PC-9 (cell line): ENCODE measurements around the gene NEUROG1.

Experiments
- EZH2 ChIP-seq: fragments of 200-600 bp; sonication (generic); IDR thresholded peaks from 2 replicates; pipeline ENCODE4 v1.8.0; 2017; ENCODE audit warnings: antibody characterized with exemption, low read depth
- TF ChIP-seq, protein P1 (sequence below): fragments of 200-600 bp; sonication (generic); conservative IDR thresholded peaks from 2 replicates; pipeline ENCODE4 v1.6.1; 2017; ENCODE audit warnings: mixed run types, antibody characterized with exemption, mild to moderate bottlenecking, moderate library complexity

DNA sequence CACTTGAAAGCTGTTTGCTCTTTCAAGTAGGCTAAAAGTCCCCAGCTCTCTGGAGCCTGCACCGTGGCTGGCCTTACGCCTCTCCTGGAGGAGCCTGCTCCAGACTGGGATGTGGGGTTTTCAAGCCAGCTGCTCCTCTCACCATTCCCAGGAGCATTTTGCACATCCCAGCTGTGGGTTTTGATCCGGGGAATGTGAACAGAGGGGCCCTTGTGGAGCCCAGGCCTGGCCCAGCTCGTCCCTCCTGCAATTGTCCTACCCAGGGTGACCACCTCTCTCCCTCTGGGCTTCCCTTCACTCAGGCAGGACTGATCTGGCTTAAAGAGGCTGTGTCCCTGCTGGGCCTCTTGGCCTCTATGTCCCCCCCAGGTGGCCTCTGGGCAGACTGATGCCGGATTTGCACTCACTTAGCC is 51.1 kb downstream of the NEUROG1 start:
- TF ChIP-seq, protein P1, sequence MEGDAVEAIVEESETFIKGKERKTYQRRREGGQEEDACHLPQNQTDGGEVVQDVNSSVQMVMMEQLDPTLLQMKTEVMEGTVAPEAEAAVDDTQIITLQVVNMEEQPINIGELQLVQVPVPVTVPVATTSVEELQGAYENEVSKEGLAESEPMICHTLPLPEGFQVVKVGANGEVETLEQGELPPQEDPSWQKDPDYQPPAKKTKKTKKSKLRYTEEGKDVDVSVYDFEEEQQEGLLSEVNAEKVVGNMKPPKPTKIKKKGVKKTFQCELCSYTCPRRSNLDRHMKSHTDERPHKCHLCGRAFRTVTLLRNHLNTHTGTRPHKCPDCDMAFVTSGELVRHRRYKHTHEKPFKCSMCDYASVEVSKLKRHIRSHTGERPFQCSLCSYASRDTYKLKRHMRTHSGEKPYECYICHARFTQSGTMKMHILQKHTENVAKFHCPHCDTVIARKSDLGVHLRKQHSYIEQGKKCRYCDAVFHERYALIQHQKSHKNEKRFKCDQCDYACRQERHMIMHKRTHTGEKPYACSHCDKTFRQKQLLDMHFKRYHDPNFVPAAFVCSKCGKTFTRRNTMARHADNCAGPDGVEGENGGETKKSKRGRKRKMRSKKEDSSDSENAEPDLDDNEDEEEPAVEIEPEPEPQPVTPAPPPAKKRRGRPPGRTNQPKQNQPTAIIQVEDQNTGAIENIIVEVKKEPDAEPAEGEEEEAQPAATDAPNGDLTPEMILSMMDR: no peak
- TF ChIP-seq EZH2: no peak
